HTR-8/SVneo (cell line): Measurements from ENCODE around the gene NDUFV3.
"Not testable (repeated sequence)": the region's sequence is repeated elsewhere in the genome, so short reads cannot be mapped to it uniquely, and the experiment has no call there.

ENCODE experiments used
- DNase-seq: peaks from one replicate; pipeline ENCODE4 v3.0.0; 2011; ENCODE audit warnings: low spot score, mixed read lengths; ENCODE audit not compliant: insufficient read length
- FAIRE-seq: peaks from 2 replicates; lab custom pipeline; 2011; peaks lifted over from hg19 to GRCh38; lab: Jason Lieb, UNC

Gene NDUFV3

DNA sequence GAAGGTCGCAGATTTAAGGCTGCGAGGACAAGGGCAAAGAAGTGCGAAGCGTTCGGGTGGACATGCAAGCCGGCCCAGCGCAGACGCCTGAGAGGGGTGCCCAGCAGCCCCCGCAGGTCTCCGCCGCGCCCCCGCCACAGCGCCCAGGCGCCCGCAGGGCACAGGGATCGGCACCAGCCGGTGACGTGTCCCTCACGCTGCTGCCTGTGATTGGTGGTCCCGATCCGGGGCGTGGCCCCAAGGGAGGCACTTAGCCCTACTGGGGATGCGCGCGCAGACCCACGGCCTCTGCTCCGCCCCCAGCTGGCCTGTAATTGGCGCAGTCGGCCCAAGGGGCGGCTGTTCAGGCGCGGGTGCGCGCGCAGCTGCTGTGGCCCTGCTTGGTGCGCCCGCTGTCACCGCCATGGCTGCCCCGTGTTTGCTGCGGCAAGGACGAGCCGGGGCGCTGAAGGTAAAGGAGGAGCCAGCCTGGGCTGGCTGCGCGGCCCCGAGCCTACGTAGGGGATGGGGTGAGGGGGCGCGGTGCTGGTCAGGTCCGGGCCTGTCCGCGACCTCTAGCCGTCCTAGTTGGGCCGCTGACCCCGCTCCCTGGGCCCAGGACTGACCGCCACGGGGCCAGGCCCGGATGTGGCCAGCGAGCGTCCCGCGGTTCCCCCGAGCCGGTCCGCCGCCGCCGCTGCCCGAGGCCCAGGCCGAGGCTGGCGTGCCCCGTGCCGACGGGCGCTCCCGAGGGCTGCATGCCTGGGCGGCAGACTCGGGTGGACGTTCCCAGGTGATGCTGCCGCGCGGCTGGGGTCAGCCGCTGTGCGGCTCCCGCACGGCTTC is at the start of gene NDUFV3:
TSS of gene NDUFV3 (plus strand) at position 379 of the 825 bp plus-strand sequence. CDS start at position 404, 25 bp downstream.
- DNase-seq (peak; percentile 97), FAIRE-seq (peak; percentile 98)

DNA sequence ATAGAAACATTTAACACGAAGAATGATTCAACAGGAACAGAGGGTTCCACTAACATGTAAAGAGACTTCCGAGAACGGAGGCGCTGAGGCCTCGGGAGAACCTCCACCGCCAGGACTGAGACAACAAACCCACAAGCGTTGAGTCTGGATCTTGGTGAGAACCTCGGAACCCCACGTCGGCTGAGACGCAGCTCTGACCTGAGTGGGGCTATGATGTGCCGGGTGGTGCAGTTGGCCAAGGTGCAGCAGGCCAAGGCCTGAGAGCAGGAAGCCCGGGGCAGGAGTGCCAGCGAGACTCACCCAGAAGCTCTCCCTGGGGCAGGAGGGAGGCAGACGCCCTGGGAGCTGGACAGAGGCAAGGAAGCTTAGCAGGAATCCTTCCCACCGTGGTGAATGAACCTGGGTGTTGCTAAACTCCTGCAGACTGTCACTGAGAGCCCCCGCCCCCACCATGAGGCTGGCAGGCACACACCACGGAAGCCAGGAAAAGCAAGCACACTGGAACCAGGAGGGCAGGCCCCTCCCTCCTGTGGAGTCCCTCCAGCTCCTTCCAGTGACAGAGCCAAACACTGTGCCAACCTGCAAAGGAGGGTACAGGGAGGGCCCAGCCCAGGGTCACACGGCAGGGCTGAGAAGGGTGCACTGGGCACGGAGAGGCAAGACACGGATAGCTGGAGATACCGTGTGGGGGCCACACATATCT is 48.5 kb upstream of the NDUFV3 start:
- DNase-seq (no peak), FAIRE-seq (no peak)

DNA sequence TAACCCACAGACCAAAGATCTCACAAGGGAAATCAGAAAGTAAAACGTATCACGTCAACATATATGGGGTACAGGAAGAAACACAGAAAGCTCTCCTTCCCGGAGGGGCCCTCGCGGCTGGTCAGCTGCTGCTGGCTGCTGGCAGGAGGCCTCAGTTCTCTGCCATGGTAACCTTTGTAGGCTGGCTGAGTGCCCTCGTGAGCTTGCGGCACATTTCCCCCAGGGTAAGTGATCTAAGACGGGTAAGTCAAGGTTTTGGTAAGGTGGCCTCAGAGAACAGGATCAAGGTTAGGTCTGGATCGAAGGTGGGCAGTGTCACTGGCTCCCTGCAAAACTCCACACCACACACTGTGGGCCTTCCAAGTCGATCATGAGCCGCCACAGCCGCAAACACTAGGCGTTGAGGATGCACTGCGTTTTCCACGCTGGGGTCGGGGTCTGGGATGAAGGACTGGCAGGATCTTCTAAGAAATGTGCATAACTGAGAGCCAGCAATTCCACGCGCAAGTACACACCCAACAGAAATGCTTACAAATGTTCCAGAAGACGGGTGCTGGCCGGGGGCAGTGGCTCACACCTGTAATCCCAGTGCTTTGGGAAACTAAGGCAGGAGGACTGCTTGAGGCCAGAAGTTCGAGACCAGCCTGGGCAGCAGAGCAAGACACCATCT is 47.7 kb upstream of the NDUFV3 start:
- no peak for DNase-seq
- FAIRE-seq, result no peak

DNA sequence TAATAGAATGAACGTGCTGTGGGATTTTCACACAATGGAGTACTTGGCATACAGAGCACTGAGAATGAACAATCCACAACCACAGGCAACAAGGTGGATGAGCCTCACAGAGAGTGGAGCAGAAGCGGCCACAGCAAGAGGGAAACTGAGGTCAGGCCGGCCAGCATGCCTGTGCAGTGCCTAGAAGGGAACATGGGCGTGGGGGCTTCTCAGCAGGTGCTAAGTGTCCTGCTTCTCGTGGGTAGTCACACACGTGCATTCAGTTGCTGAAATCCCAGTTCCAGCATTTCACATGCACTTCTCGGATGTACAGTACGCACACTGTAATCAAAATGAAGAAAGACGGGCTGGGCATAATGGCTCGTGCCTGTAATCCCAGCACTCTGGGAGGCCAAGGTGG is 46.9 kb upstream of the NDUFV3 start:
- FAIRE-seq (no peak), DNase-seq (no peak)

DNA sequence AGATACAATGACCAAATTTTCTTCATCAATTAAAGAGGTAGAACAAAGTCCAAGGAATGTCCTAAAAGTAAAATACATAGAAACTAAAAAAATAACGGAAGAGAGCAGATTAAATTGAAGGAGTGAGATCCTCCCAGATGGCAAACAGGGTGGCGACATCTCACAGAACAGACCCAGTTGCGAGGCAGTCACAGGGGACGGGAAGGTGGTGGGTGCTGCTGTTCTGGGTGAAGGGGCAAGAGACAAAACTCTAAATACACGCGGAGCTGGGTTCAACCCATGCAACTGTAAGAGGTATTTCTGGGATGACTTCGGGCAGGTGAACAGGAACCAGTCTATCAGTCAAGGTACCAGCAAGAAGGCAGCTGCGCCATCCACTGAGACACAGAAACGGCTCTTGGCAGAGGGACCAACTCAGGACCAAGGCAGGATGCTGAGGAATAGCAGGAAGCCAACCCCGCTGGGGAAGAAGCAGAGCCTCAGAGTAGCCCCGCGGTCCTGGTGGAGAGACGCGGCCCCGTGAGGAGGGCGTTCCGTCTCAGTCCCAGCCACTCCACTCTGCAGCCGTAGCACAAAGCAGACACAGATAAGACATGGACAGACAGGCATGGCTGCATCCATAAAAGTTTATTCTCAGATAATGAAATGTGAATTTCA is 45.9 kb upstream of the NDUFV3 start:
- DNase-seq, result no peak

DNA sequence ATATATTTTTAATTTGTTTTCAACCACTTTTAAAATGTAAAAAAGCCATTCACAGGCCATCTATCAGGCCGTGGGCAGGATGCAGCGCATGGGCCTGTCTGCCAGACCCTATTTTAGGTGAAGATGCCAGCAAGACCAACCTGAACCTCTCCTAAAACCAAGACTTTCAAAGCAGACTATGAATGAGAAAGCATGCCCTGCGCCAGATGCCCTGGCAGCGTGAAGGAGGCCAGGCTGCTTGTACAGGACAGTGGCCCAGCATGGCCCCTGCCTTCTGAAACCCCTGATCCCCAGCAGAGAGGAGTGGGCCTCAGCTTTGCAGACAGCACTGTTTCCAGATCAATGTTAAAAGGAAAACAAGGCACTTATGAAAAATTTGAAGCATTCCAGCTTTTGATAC is 45.4 kb upstream of the NDUFV3 start:
- no peak for DNase-seq
- FAIRE-seq, result no peak

More for the DNA sequence above, 45.9 kb upstream of the NDUFV3 start:
- FAIRE-seq, result no peak

DNA sequence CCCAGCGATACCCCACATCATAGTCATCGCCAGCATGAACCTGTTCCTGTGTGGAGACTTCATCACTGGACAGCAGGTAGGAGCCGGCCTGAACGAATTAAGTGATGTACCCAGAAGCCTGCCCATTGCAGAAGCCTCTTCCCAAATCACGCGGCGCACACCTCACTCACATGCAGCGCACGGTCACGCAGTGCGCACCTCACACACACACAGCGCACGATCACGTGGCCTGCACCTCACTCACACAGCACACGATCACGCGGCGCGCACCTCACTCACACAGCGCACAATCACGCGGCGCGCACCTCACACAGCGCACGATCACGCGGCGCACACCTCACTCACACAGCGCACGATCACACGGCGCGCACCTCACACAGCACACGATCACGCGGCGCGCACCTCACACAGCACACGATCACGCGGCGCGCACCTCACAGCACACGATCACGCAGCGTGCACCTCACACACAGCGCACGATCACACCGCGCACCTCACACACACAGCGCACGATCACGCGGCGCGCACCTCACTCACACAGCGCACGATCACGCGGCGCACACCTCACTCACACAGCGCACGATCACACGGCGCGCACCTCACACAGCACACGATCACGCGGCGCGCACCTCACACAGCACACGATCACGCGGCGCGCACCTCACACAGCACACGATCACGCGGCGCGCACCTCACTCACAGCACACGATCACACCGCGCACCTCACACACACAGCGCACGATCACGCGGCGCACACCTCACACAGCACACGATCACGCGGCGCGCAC is 44.8 kb upstream of the NDUFV3 start:
- peak; percentile 93 for FAIRE-seq
- DNase-seq, result not testable (repeated sequence)

DNA sequence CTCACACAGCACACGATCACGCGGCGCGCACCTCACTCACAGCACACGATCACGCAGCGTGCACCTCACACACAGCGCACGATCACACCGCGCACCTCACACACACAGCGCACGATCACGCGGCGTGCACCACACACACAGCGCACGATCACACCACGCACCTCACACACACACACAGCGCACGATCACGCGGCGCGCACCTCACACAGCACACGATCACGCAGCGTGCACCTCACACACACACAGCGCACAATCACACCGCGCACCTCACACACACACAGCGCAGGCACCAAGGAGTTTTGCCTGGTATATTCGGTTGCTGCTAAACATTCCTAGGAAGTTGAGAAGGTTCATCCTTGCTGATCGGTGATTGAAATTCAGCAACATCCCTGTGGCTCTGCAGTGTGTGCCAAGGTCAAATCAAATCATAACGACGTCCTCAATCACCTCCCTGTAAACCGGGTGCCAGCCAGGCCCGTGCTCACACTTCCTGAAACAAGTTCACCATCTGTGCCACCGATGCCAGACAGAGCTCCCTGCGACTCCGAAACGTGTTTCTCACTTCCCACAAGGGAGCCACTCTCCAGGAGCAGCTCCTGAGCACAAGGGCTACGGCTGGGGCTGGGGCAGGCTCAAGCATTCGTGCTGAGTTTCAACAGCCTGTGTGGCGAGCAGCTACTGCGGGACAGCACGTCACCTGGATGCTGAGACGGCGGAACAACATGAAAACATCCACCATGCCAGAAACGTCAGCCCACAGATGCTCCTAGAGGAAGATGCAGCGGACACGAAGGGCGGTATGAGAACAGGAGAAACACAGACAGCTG is 44.0 kb upstream of the NDUFV3 start:
- DNase-seq (no peak), FAIRE-seq (no peak)

DNA sequence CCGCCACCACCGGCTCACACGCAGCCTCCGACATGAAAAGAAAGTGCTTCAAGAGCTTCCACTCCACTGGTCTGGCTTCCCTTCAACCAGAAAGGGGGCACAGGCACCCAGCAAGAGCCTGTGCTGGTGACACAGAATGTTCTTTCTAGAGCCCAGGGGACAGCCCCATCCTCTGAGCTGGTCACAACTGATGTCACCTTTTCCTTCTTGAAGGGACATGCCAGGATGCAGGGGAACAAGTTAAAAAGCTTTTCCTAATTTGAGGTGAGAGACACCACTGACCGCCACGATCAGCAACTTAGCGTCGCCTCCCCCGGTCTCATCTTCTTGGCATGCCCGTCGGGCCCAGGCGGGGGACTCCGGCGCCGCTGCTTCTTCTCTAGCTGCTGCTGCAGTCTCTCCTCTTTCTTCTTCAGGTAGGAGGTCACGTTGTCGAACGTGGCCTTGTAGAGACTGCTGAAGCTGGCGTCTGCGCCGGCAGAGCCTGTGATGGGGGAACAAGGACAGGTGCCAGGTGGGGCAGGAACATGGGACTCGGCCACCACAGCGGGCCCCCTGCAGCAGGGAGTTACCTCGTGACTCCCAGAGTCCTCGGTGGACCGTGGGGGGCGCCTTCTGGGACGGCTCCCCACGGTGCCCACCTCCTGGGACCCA is 43.2 kb upstream of the NDUFV3 start:
- DNase-seq (no peak), FAIRE-seq (no peak)

DNA sequence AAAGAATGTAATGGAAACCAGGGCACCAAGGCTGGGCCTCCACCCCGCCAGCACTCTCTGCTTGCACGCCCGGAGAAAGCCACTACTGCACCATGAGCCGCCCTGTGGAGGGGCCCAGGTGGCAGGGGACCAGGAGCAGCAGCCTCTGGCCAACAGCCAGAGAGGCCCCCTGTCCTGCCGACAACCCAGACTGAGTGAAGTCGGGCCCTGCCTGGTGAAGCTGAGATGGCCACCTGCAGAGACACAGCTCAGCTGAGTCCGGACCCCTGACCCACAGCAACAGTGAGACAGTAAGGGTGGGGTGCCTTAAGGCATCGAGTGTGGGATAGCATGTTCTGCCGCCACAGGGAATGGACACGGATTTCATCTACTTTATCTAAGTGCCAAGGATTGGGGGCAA is 42.6 kb upstream of the NDUFV3 start:
- no peak for FAIRE-seq

DNA sequence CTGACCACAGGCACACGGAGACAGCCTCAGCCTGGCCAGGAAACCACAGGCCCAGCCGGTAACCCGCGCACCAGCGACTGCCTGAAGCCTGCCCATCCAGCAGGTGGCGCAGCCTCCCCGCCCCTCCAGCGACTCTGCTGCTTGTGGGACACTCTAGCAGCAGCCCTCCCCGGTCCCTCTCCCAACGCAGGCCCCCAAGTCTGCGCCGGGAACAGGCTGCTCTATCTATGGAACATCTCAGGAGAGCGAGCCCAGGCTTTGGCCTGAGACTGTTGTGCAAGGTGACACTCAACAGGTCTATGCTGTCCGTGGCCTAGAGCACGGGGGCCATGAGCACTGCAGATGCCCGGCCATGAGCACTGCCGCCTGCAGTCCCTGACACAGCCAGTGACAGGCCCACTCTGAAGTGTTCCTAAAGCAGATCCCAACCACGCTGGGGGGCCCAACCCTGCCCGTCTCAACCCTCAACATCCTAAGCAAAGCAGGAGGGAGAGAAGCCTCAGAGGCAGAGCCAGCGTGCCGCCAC is 42.2 kb upstream of the NDUFV3 start:
- no peak for FAIRE-seq
- peak; percentile 22 for DNase-seq

More for the DNA sequence above, 42.6 kb upstream of the NDUFV3 start:
- DNase-seq, result no peak

DNA sequence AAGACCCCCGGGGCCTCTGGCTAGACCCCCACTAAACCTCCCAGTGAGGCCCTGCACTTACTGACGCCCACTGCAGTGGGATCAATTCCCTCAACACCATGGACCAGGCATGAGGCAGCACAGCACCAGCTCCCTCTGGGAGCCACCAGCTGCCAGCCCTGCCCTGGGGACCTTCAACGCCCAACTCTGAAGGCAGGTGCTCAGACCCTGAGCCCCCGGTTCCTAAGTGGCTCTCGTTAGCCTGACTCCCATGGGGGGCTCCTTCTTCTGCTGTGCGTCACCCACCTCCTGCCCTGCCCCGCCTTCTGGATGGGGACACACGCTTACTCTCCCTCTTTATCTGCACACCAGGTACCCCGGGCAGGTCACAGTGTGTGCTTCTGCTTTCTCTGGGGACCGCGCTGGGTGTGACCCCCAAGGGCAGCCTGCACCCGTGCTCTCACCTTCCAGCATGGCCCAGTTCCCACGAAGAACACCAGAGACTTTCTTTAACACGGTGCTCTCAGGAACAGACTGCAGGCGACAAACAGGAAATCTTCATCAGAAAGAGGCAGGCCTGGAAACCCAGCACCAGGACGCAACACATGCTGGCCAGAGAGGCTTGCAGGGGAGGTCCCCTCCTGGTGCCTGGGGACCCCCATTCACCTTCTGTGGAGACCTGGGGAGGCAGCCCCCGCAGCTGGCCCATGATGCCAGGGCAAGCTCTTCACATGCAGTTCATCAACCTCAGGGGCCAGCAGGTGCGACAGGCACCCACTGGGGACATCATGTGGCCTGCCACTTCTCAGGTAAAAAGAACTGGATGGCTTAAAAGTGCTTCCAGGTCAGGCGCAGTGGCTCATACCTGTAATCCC is 41.1 kb upstream of the NDUFV3 start:
- DNase-seq (no peak), FAIRE-seq (no peak)

DNA sequence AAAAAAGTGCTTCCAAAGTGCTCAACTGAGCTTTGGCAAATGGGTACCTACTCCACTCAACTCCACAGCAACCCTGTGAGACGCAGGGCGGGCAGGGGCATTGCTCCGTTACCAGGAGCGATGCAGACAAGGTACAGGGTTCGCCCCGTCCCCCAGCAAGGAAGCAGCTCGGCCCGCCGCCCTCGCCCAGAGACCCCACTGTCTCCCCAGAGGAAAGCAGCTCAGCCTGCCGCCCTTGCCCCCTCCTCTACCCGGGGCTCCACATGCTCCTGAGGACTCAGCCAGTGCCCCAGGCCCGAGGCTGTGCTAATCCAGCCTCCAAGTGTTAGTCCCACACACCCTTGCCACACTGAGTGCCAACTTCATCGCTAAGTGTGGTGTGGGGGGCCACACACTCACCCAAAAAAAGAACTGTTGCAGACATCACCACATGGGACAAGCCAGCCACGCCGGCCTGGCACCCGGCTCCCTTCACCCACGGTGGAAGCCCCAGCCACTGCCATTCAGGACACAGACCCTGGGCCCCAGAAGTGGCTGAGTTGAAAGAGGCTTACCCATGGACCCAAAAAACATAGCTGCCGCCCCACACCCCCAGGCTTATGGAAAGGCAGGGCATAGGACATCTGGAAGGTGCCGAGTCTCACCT is 40.1 kb upstream of the NDUFV3 start:
- DNase-seq (no peak), FAIRE-seq (no peak)

DNA sequence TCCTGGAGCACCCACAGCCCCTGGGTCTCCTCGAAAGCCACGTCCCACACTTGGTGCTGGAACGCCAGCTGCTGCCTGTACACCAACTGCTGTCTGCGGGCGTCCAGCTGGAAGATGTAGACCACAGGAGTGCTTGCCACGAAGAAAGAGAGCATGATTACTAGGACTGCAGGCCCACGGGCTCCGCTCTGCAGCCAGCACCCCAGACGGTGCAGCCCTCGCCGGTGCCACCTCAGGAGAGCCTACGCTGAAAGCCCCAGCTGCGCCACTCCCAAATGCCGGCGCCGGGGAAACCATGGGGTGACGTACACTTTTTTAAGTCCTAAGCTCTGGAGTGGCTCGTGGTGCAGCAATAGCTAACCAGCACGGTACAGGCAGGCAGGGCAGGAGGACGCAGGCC is 39.5 kb upstream of the NDUFV3 start:
- no peak for DNase-seq
- FAIRE-seq, result no peak

DNA sequence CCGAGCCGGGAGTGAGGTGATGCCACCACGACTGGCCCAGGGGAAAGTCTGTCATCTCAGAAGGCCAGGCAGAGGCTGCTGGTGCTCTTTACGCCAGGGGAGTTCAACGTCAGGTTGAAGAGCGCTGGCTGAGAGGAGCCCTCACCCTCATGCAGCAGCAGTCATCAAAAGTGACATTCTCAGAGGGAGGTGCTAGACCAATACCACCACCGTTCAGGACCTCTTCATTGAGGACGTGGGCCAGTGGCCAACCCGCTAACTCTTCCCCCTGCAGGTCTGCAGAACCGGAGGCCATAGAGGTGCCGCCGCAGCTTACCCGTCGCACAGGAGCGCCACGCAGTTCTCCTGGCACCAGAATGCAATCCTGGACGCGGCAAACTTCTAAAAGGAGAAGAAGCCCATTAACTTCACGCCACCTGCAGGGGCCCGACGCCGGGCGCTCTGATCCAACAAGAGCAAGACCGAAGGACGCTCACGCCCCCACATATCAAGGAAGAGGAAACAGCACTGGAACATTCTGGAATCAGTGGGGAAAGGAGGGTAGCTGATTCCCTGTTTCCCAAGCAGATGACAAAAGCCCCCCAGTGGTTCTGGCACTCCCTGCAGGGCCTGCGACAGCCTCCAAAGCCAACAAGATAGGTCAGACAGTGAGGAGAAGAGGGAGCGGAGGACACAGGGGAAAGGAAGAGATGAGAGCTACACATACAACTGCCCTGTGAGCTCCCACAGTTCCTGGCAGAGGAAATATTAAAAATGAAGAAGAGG is 38.7 kb upstream of the NDUFV3 start:
- FAIRE-seq, result no peak
- DNase-seq, result no peak
